Measurements from ENCODE around the gene PCCA.
"Not testable (repeated sequence)": the region's sequence is repeated elsewhere in the genome, so short reads cannot be mapped to it uniquely, and the experiment has no call there.

PCCA gene

DNA sequence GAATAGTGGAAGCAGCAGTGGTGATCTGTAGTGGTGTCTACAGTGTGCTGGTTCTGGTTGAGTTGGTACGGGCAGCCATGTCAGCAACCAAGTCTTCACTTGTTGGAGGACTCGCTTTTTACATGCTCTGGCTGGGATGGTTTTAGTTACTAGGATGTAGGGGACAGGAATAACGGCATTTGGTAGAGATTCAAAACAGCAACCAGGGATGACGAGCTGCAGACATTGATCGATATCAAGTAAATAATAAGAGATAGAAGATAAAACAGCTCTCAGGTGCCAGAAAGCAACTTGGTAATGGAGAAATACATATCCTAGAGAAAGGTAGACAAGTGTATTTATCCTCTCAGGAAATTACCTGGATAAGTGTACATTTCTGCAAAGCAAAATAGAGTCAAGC is 84.3 kb downstream of the PCCA start:
- no peak overlapping the region for H3K27ac ChIP-seq (ENCODE audit: low read depth, low read length)
- no peak overlapping the region for H4K5ac ChIP-seq (ENCODE audit: low read length)
- H4K8ac ChIP-seq (ENCODE audit: low read depth, low read length), result no peak overlapping the region
- no CpG with 5 or more reads among the region's 5 CpGs for WGBS (ENCODE audit: extremely low coverage, insufficient coverage, low lambda C conversion rate)
- no peaks in the 10 kb centered on the region for H3K27me3 ChIP-seq (ENCODE audit: insufficient read depth, low read length, poor library complexity)
- no peak for DNase-seq
- no peak overlapping the region for H3K18ac ChIP-seq (ENCODE audit: low read length)
- no peak overlapping the region for H2BK5ac ChIP-seq (ENCODE audit: low read length)
- H2BK120ac ChIP-seq (ENCODE audit: low read depth, low read length), result no peak overlapping the region
- H3K9ac ChIP-seq (ENCODE audit: low read length), result no peak overlapping the region
- H3K36me3 ChIP-seq (ENCODE audit: control insufficient read depth, insufficient read depth, low read length), result no peaks in the 10 kb centered on the region
- H3K4me1 ChIP-seq (ENCODE audit: control insufficient read depth, low read depth, low read length), result peaks cover 3% of the 10 kb centered on the region
- H3K4ac ChIP-seq (ENCODE audit: low read depth, low read length), result no peak overlapping the region
- no peak overlapping the region for H3K4me2 ChIP-seq (ENCODE audit: low read length)
- no peak overlapping the region for H3K23ac ChIP-seq (ENCODE audit: low read length)
- H3K79me1 ChIP-seq (ENCODE audit: low read length), result no peaks in the 10 kb centered on the region
- no peak overlapping the region for H2AK5ac ChIP-seq (ENCODE audit: low read length)
- no peak overlapping the region for H3K4me3 ChIP-seq (ENCODE audit: low read length)
- no peak overlapping the region for H2BK15ac ChIP-seq (replicated peaks; ENCODE audit: low read depth)
- no peaks in the 10 kb centered on the region for H3K79me2 ChIP-seq (ENCODE audit: control insufficient read depth, insufficient read depth, low read length)
- H3K56ac ChIP-seq (ENCODE audit: low read length), result no peak overlapping the region

DNA sequence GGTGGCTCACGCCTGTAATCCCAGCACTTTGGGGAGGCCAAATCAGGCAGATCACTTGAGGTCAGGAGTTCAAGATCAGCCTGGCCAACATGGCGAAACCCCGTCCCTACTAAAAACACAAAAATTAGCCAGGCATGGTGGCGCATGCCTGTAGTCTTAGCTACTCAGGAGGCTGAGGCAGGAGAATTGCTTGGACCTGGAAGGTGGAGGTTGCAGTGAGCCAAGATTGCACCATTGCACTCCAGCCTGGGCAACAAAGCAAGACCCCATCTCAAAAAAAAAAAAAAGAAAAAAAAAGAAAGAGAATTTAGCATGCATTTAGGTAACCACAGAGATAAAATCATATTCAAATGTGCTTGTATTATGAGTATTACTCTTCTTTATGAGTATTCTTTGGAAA is 85.6 kb downstream of the PCCA start:
- not testable (repeated sequence) for H3K27ac ChIP-seq (ENCODE audit: low read depth, low read length); H3K23ac ChIP-seq (ENCODE audit: low read length); H3K9ac ChIP-seq (ENCODE audit: low read length); H3K36me3 ChIP-seq (ENCODE audit: control insufficient read depth, insufficient read depth, low read length); H3K27me3 ChIP-seq (ENCODE audit: insufficient read depth, low read length, poor library complexity); H3K4ac ChIP-seq (ENCODE audit: low read depth, low read length); H3K79me2 ChIP-seq (ENCODE audit: control insufficient read depth, insufficient read depth, low read length); H2BK15ac ChIP-seq (replicated peaks; ENCODE audit: low read depth); H2BK120ac ChIP-seq (ENCODE audit: low read depth, low read length); DNase-seq; H3K4me1 ChIP-seq (ENCODE audit: control insufficient read depth, low read depth, low read length); H2BK5ac ChIP-seq (ENCODE audit: low read length); H3K4me3 ChIP-seq (ENCODE audit: low read length); H2AK5ac ChIP-seq (ENCODE audit: low read length); H3K56ac ChIP-seq (ENCODE audit: low read length); H4K8ac ChIP-seq (ENCODE audit: low read depth, low read length); H4K5ac ChIP-seq (ENCODE audit: low read length); H3K79me1 ChIP-seq (ENCODE audit: low read length); H3K4me2 ChIP-seq (ENCODE audit: low read length); H3K18ac ChIP-seq (ENCODE audit: low read length)
- no CpG with 5 or more reads among the region's 4 CpGs for WGBS (ENCODE audit: extremely low coverage, insufficient coverage, low lambda C conversion rate)

DNA sequence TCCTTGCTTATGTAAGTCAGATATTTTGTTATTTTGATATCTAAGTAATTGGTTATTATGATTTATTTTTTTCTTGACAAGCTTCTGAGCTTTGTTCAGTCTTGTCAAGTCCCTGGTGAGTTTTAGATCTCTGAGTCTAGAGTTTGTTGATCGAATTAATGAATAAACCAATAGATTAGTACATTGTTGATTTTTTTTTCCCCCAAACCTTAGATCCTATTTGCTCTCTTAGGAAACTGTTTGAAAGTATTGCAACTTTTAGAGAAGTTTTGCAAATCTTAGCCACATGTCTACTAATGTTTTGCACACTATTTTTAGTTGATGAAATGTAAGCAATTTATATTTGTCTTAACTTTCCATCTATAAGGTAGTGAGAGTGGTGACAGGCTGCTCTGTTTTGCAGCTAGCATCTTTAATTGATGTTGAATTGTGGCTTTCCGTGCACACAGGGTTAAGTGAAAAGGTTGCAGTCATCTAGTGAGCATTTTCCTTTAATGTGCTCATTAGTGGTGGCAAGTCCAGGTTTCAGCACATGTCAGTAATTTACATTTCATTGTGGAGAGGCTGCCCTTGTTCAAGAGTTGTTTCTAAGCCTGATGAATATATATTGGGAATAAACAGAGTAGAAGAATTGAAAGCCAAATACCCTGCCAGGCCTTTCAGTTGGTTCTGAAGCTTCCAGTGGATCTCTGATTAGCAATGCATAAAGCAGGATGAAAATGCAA is 86.3 kb downstream of the PCCA start:
- no peak for DNase-seq
- Histone ChIP-seq H3K79me1 (ENCODE audit: low read length) (no peaks in the 10 kb centered on the region), H3K27ac (ENCODE audit: low read depth, low read length) (no peak overlapping the region), H3K4ac (ENCODE audit: low read depth, low read length) (no peak overlapping the region), H2AK5ac (ENCODE audit: low read length) (no peak overlapping the region), H3K79me2 (ENCODE audit: control insufficient read depth, insufficient read depth, low read length) (no peaks in the 10 kb centered on the region), H3K36me3 (ENCODE audit: control insufficient read depth, insufficient read depth, low read length) (no peaks in the 10 kb centered on the region), H3K18ac (ENCODE audit: low read length) (no peak overlapping the region), H2BK5ac (ENCODE audit: low read length) (no peak overlapping the region), H3K9ac (ENCODE audit: low read length) (no peak overlapping the region), H3K23ac (ENCODE audit: low read length) (no peak overlapping the region), H4K5ac (ENCODE audit: low read length) (no peak overlapping the region), H2BK15ac (replicated peaks; ENCODE audit: low read depth) (no peak overlapping the region), H2BK120ac (ENCODE audit: low read depth, low read length) (no peak overlapping the region), H3K4me2 (ENCODE audit: low read length) (no peak overlapping the region), H4K8ac (ENCODE audit: low read depth, low read length) (no peak overlapping the region), H3K56ac (ENCODE audit: low read length) (peak overlapping the region; percentile 2), H3K27me3 (ENCODE audit: insufficient read depth, low read length, poor library complexity) (no peaks in the 10 kb centered on the region), H3K4me3 (ENCODE audit: low read length) (no peak overlapping the region), H3K4me1 (ENCODE audit: control insufficient read depth, low read depth, low read length) (peaks cover 3% of the 10 kb centered on the region)
- no CpG with 5 or more reads among the region's 2 CpGs for WGBS (ENCODE audit: extremely low coverage, insufficient coverage, low lambda C conversion rate)

DNA sequence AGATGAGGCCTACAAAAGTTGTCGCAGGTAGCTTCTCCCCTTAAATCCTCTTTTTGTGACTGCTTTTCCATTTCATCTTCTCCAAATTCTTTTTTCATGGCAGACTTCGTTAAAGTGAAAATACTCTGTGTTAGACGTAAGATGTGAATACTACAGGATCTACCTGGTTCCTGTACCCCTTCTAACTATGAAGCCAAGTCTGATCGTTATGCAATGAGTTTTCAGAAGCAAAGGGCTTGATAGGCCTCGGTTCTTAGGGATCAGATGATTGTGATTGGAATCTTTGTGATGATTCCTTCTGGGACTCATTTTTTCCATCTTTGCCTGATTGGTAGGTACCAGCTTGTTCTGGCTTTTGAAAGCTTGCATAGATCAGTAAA is 86.9 kb downstream of the PCCA start:
- Histone ChIP-seq H3K18ac (ENCODE audit: low read length) (no peak overlapping the region), H3K9ac (ENCODE audit: low read length) (no peak overlapping the region), H2BK15ac (replicated peaks; ENCODE audit: low read depth) (no peak overlapping the region), H3K27ac (ENCODE audit: low read depth, low read length) (no peak overlapping the region), H3K79me1 (ENCODE audit: low read length) (no peaks in the 10 kb centered on the region), H2BK120ac (ENCODE audit: low read depth, low read length) (no peak overlapping the region), H4K5ac (ENCODE audit: low read length) (no peak overlapping the region), H3K23ac (ENCODE audit: low read length) (no peak overlapping the region), H3K36me3 (ENCODE audit: control insufficient read depth, insufficient read depth, low read length) (no peaks in the 10 kb centered on the region), H4K8ac (ENCODE audit: low read depth, low read length) (no peak overlapping the region), H3K56ac (ENCODE audit: low read length) (peak overlapping the region; percentile 44), H3K27me3 (ENCODE audit: insufficient read depth, low read length, poor library complexity) (no peaks in the 10 kb centered on the region), H3K4me2 (ENCODE audit: low read length) (no peak overlapping the region), H3K79me2 (ENCODE audit: control insufficient read depth, insufficient read depth, low read length) (no peaks in the 10 kb centered on the region), H2AK5ac (ENCODE audit: low read length) (no peak overlapping the region), H3K4ac (ENCODE audit: low read depth, low read length) (no peak overlapping the region), H3K4me3 (ENCODE audit: low read length) (no peak overlapping the region), H2BK5ac (ENCODE audit: low read length) (no peak overlapping the region), H3K4me1 (ENCODE audit: control insufficient read depth, low read depth, low read length) (peaks cover 3% of the 10 kb centered on the region)
- no CpG with 5 or more reads among the region's 5 CpGs for WGBS (ENCODE audit: extremely low coverage, insufficient coverage, low lambda C conversion rate)
- DNase-seq, result peak; percentile 13

DNA sequence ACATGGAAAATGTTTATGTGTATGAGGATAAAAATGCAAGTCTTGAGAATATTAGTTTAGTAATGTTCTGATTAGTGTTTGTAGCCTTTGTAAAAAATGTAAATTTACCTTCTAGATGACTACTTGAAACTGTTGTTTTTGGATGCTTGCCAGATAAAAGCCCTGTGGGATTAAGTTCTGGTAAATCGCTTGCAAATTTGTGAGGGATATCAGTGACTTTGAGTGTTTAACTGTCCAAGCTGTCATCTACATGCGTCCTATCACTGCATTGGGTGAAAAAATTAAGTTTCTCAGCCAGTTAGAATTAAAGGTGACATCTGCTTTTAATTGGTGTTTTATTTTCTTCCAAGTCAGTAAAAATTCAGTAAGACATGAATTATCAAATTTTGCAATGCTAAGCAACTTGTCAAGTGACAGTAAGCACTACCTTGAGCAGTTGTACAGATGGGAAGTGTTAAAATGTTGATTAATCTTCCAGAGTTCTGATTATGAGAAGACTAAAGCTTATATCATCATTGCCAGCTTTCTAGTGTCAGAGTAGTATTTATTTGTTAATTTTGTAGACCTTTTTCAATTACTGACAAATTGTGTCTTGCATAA is 88.0 kb downstream of the PCCA start:
- Histone ChIP-seq H3K9ac (ENCODE audit: low read length) (no peak overlapping the region), H2BK120ac (ENCODE audit: low read depth, low read length) (no peak overlapping the region), H2AK5ac (ENCODE audit: low read length) (no peak overlapping the region), H3K79me1 (ENCODE audit: low read length) (no peaks in the 10 kb centered on the region), H3K4me1 (ENCODE audit: control insufficient read depth, low read depth, low read length) (peaks cover 3% of the 10 kb centered on the region), H3K4me2 (ENCODE audit: low read length) (no peak overlapping the region), H3K18ac (ENCODE audit: low read length) (no peak overlapping the region), H3K27ac (ENCODE audit: low read depth, low read length) (no peak overlapping the region), H3K4ac (ENCODE audit: low read depth, low read length) (no peak overlapping the region), H2BK5ac (ENCODE audit: low read length) (no peak overlapping the region), H3K56ac (ENCODE audit: low read length) (no peak overlapping the region), H3K23ac (ENCODE audit: low read length) (no peak overlapping the region), H3K4me3 (ENCODE audit: low read length) (no peak overlapping the region), H3K36me3 (ENCODE audit: control insufficient read depth, insufficient read depth, low read length) (no peaks in the 10 kb centered on the region), H3K79me2 (ENCODE audit: control insufficient read depth, insufficient read depth, low read length) (no peaks in the 10 kb centered on the region), H4K5ac (ENCODE audit: low read length) (no peak overlapping the region), H2BK15ac (replicated peaks; ENCODE audit: low read depth) (no peak overlapping the region), H4K8ac (ENCODE audit: low read depth, low read length) (no peak overlapping the region), H3K27me3 (ENCODE audit: insufficient read depth, low read length, poor library complexity) (no peaks in the 10 kb centered on the region)
- no peak for DNase-seq
- no CpG with 5 or more reads among the region's 2 CpGs for WGBS (ENCODE audit: extremely low coverage, insufficient coverage, low lambda C conversion rate)

DNA sequence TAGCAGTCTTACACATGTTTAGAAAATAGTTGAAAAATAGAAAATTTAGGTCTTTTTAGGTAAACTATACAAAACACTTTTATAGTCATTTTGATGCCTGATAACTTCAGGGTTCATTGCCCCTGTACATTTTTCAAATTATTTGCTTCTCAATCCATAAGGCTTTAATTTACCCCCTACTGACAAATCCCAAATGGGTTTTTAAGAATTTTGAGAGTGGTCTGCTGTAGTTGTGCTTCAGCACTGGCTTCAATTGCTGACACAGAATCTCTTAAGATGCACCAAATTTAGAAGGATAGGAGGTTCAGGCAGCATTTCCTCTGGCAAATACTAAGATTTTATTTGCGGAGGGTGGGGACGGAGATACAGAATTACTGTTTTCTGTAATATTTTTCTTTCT is 89.4 kb downstream of the PCCA start:
- Histone ChIP-seq H3K4me3 (ENCODE audit: low read length) (no peak overlapping the region), H3K4me2 (ENCODE audit: low read length) (no peak overlapping the region), H4K8ac (ENCODE audit: low read depth, low read length) (no peak overlapping the region), H2BK5ac (ENCODE audit: low read length) (no peak overlapping the region), H3K27ac (ENCODE audit: low read depth, low read length) (no peak overlapping the region), H3K79me2 (ENCODE audit: control insufficient read depth, insufficient read depth, low read length) (no peaks in the 10 kb centered on the region), H3K4ac (ENCODE audit: low read depth, low read length) (no peak overlapping the region), H2BK15ac (replicated peaks; ENCODE audit: low read depth) (no peak overlapping the region), H4K5ac (ENCODE audit: low read length) (no peak overlapping the region), H3K36me3 (ENCODE audit: control insufficient read depth, insufficient read depth, low read length) (no peaks in the 10 kb centered on the region), H3K9ac (ENCODE audit: low read length) (no peak overlapping the region), H3K4me1 (ENCODE audit: control insufficient read depth, low read depth, low read length) (peaks cover 3% of the 10 kb centered on the region), H3K56ac (ENCODE audit: low read length) (no peak overlapping the region), H3K18ac (ENCODE audit: low read length) (no peak overlapping the region), H3K23ac (ENCODE audit: low read length) (no peak overlapping the region), H2BK120ac (ENCODE audit: low read depth, low read length) (no peak overlapping the region), H3K79me1 (ENCODE audit: low read length) (peaks cover 3% of the 10 kb centered on the region), H2AK5ac (ENCODE audit: low read length) (no peak overlapping the region), H3K27me3 (ENCODE audit: insufficient read depth, low read length, poor library complexity) (no peaks in the 10 kb centered on the region)
- WGBS (ENCODE audit: extremely low coverage, insufficient coverage, low lambda C conversion rate), result no CpG with 5 or more reads among the region's 2 CpGs
- DNase-seq, result no peak

Data from mesendoderm (in vitro differentiated cells).